ENCODE measurements around the gene PRPSAP1.

The PRPSAP1 gene

DNA sequence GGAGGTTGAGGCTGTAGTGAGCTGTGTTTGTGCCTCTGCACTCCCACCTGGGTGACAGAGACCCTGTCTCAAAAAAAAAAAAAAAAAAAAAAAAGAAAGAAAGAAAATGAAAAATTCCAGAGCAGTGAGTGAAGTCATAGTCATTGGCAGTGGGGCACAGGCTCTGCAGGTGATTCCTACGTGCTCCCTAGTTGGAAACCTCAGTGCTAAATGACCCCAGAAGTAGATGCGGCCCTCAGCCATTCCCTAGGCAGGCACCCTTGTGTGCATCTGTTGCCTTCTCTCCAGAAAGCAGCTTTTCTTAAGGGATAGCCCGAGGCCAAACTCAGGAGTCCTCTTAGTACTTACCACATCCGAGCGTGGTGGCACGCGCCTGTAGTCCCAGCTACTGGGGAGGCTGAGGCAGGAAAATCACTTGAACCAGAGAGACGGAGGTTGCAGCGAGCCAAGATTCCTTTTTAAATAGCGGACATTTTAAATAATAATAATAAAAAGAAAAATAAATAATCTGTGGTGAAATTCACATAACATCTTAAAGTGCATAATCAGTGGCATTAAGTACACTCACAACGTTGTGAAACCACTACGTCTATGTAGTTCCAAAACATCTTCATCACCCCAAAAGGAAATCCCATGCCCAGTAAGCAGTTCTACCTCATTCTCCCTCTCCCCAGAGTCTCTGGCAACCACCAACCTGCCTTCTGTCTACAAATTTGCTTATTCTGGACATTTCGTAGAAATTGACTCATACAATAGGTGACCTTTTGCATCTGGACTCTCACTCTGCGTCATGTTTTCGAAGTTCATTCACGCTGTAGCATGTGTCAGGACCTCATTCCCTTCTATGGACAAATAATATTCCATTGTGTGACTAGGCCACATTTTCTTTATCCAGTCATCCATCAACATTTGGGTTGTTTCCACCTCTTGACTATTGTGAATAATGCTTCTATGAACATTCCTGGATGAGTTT is 18.2 kb upstream of the PRPSAP1 start:
- no peak for TF ChIP-seq CTCF (conservative IDR thresholded peaks at IDR 0.05; ENCODE audit: low read length)
- no peak overlapping the region for H3K4me3 ChIP-seq (ENCODE audit: low read length)
- DNase-seq (ENCODE audit: low read depth), result peak; percentile 98

- TF ChIP-seq CTCF (conservative IDR thresholded peaks at IDR 0.05; ENCODE audit: low read length), result peak; percentile 71
- no peak overlapping the region for H3K4me3 ChIP-seq (ENCODE audit: low read length)
- peak; percentile 99 for DNase-seq (ENCODE audit: low read depth)
Observed at GRCh38 chr17:76370261-76370993, 16.7 kb upstream of the PRPSAP1 start.

DNA sequence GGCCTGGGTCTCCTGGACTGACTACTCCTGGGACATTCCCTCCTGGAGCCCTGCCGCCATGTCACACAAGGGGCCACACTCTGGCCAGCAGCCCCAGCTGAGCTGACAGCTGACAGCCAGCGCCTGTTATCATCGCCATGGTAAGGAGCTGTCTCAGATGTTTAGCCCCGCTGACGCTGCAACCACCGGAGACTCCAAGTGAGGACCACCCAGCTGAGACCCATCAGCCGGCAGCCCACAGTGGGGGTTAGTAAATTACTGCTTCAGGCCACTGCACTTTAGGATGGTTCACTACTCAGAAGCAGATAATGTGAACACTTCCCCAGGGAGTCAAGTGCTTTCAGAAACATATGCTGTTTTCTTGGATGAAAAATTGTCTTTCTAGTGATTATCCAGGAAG is 16.1 kb upstream of the PRPSAP1 start:
- H3K4me3 ChIP-seq (ENCODE audit: low read length), result no peak overlapping the region

DNA sequence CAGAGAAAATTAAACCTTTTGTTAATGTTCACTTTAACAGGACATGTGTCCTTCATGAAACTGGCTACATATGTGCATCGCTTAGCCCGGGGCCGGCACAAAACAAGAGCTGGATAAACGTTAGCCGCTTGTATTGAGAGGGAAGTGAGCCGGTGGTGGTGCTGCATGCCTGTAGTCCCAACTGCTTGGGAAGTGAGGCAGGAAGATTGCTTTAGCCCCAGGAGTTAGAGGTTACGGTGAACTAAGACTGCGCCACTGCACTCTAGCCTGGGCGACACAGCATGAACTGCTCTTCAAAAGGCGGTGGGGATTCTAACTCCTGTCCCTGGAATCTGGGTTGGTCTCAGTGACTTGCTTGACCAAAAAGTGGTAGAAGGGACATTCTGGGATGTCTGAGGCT is 15.7 kb upstream of the PRPSAP1 start:
- TF ChIP-seq CTCF (conservative IDR thresholded peaks at IDR 0.05; ENCODE audit: low read length), result no peak
- DNase-seq (ENCODE audit: low read depth), result no peak
- no peak overlapping the region for H3K4me3 ChIP-seq (ENCODE audit: low read length)

More for the DNA sequence above, 16.1 kb upstream of the PRPSAP1 start:
- TF ChIP-seq CTCF (conservative IDR thresholded peaks at IDR 0.05; ENCODE audit: low read length), result no peak
- no peak for DNase-seq (ENCODE audit: low read depth)

GRCh38 chr17:76368545-76368944 is 14.8 kb upstream of the PRPSAP1 start:
- peak; percentile 62 for DNase-seq (ENCODE audit: low read depth)
- no peak overlapping the region for H3K4me3 ChIP-seq (ENCODE audit: low read length)
- TF ChIP-seq CTCF (conservative IDR thresholded peaks at IDR 0.05; ENCODE audit: low read length), result no peak

DNA sequence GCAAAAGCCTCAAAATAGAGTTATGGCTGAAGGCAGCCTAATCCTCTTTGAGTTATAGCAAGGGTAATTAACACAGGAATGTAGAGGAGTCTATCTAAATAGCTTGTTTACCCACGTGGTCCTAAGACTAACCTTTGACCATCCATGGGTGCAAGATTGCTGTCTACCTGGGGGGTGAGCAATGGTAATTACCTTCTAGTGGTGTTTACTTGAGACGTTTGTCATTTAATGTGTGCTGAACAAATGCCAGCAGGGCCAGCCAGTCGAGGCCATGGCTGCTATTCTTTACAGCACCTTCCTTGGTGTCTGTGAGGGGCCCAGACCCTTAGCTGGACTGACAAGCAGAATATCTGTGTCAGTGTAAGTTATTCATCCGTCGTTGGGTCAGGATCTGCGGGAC is 13.9 kb upstream of the PRPSAP1 start:
- H3K4me3 ChIP-seq (ENCODE audit: low read length), result no peak overlapping the region
- TF ChIP-seq CTCF (conservative IDR thresholded peaks at IDR 0.05; ENCODE audit: low read length), result no peak
- DNase-seq (ENCODE audit: low read depth), result no peak
